Thyroid gland (tissue), 4 donors: ENCODE data around the gene NRIP2. TPM values are rescaled to one million over a fixed set of nuclear protein-coding genes. Genes with fewer than 3 reads are reported as not detected.

Source experiments
- DNase-seq, 2 donors: peaks; one replicate each; pipeline ENCODE4 v3.0.0-alpha.2; 2019
- H3K27ac ChIP-seq, 3 donors: fragments of 200-600 bp; sonication (generic); 1 replicate in 2 of 3; 2 replicates in 1 of 3; pipeline ENCODE4 v1.5.1; 2016 to 2019; ENCODE audit warnings: mild to moderate bottlenecking in 1 of 3, moderate library complexity in 1 of 3
- H3K27me3 ChIP-seq: fragments of 200-600 bp; sonication (generic); one replicate; pipeline ENCODE4 v1.5.1; 2019
- H3K36me3 ChIP-seq, 2 donors: fragments of 200-600 bp; sonication (generic); one replicate each; pipeline ENCODE4 v1.5.1; 2016 to 2019
- H3K4me1 ChIP-seq, 2 donors: fragments of 200-600 bp; sonication (generic); one replicate each; pipeline ENCODE4 v1.5.1; 2017 to 2019
- H3K4me3 ChIP-seq, 3 donors: fragments of 200-600 bp; sonication (generic); replicated peaks in 1 of 3; 1 replicate in 2 of 3; 2 replicates in 1 of 3; pipeline ENCODE4 v1.5.1; 2016; ENCODE audit warnings: mild to moderate bottlenecking in 1 of 3
- H3K9me3 ChIP-seq: fragments of 200-600 bp; sonication (generic); one replicate; pipeline ENCODE4 v1.5.1; 2017
- POLR2A ChIP-seq, 2 donors: fragments of 450-650 bp; IDR thresholded peaks; one replicate each; pipeline ENCODE4 v1.6.1; 2017; ENCODE audit warnings: antibody characterized with exemption in 2 of 2, mild to moderate bottlenecking in 2 of 2, moderate library complexity in 1 of 2
- WGBS, 2 donors: methylation state at CpG; one replicate each; pipeline ENCODE4 v1.1.5; 2017; 5-methylcytosine and 5-hydroxymethylcytosine counted together
- intact Hi-C: fragments of 100-400 bp; cut with DNase I; formaldehyde crosslinking; loops from one replicate; pipeline ENCODE4 v1.15.1; 2023
- total RNA-seq, 4 donors: library from RNA; depleted of rRNA; stranded (reverse); fragments of >200 nt; gene quantifications; one replicate each; pipeline ENCODE4 v1.2.3, GENCODE V29; 2016
- TF ChIP-seq, protein P1 (sequence below), 6 experiments: fragments of 200-600 bp in 3 of 6; fragments of 450-650 bp in 3 of 6; sonication (generic) in 3 of 6; IDR thresholded peaks; one replicate each; pipeline ENCODE4 v1.5.1; 2016 to 2019; ENCODE audit warnings: antibody characterized with exemption in 6 of 6, mild to moderate bottlenecking in 2 of 6, inconsistent platforms in 1 of 6, moderate library complexity in 1 of 6

Gene NRIP2
- total RNA-seq, 4 donors from 2014 or later = 0.88 to 2.1 (median 1.2) TPM

DNA sequence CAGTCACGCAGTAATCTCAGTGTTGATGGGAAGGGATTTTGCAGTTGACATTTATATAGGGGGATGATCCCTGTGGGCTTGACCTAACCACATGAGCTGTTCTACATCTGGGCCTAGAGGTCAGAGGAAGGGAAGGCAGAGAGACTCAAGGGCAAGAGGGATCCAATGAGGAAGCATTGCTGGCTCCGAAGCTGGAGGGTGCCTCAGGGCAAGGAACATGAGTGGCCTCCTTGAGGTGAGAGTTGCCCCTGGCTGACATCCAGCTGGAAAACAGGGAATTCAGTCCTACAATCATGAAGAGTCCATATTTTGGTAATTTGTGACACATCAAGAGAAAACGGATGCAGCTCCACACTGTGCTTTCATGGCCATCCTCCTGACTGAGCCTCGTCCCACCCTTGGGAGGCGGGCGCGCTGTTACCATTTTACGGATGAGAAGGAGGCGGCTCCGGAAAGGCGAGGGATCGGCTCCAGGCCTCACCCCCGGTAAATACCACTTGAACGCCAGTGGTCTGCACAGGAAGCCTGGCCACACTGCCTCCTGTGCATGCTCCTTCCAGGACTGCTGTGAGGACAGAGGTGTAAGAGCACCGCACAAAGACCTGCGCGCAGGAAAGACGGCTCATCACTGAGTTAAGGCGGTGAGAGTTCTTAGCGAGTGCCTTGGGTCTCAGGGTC lies 58.6 kb downstream of the NRIP2 start:
- H3K4me3 ChIP-seq = no peak overlapping the region
- no peak for TF ChIP-seq POLR2A (IDR thresholded peaks at IDR 0.05)
- TF ChIP-seq, protein P1, sequence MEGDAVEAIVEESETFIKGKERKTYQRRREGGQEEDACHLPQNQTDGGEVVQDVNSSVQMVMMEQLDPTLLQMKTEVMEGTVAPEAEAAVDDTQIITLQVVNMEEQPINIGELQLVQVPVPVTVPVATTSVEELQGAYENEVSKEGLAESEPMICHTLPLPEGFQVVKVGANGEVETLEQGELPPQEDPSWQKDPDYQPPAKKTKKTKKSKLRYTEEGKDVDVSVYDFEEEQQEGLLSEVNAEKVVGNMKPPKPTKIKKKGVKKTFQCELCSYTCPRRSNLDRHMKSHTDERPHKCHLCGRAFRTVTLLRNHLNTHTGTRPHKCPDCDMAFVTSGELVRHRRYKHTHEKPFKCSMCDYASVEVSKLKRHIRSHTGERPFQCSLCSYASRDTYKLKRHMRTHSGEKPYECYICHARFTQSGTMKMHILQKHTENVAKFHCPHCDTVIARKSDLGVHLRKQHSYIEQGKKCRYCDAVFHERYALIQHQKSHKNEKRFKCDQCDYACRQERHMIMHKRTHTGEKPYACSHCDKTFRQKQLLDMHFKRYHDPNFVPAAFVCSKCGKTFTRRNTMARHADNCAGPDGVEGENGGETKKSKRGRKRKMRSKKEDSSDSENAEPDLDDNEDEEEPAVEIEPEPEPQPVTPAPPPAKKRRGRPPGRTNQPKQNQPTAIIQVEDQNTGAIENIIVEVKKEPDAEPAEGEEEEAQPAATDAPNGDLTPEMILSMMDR (IDR thresholded peaks at IDR 0.05) = no peak
- H3K36me3 ChIP-seq = no peaks in the 10 kb centered on the region
- no peak overlapping the region for H3K27ac ChIP-seq
- no peaks in the 10 kb centered on the region for H3K9me3 ChIP-seq
- DNase-seq = no peak
- peaks cover 0 to 7% of the 10 kb centered on the region in 2 donors for H3K4me1 ChIP-seq
- H3K27me3 ChIP-seq = no peaks in the 10 kb centered on the region
- WGBS, 2 donors = 89% methylated on average over 19 to 20 of the region's 20 CpGs
- intact Hi-C loops = no loop called here

DNA sequence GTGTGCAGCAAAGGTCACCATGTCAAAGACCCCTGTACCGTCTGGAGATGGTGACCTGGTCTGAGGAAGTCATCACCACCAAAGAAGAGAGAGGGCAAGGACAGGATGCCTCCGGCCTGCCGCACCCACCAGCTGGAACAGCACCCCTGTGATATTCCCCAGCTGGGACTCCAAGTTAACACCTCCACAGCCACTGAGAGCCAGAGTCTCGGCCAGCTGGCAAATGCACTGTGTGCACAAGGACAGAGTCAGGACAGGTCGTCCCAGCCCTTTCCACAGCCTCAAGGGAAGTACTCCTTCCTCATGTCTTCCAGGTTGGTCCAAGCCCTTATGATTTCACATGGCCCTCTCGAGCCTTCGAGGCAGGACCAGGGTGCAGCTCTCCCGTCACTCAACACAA lies 59.4 kb downstream of the NRIP2 start:
- Histone ChIP-seq H3K4me1 (peaks cover 0 to 7% of the 10 kb centered on the region in 2 donors), H3K9me3 (no peaks in the 10 kb centered on the region), H3K27ac (no peak overlapping the region), H3K27me3 (no peaks in the 10 kb centered on the region), H3K4me3 (no peak overlapping the region), H3K36me3 (no peaks in the 10 kb centered on the region)
- WGBS, 2 donors = 81 to 87% methylated on average over 6 to 8 of the region's 8 CpGs
- intact Hi-C loops = no loop called here
- no peak for DNase-seq
- TF ChIP-seq, protein P1 (IDR thresholded peaks at IDR 0.05) = no peak
- no peak for TF ChIP-seq POLR2A (IDR thresholded peaks at IDR 0.05)

Other genes starting within 250 kb of the NRIP2 start
- 10 to 100 TPM; 43.5 to 69.9 (median 47.0) TPM for gene FKBP4, start 40.1 kb downstream of the NRIP2 start, total RNA-seq
- gene ITFG2, start 22.4 kb downstream of the NRIP2 start, total RNA-seq = 10 to 100 TPM; 40.6 to 87.9 (median 64.7) TPM
- not detected for gene TEX52, start 22.0 kb upstream of the NRIP2 start, total RNA-seq
- under 1 TPM in 3 of 4 donors, not detected in 1; 0.54 to 0.67 (median 0.58) TPM for gene FOXM1, start 42.1 kb upstream of the NRIP2 start, total RNA-seq
- gene RHNO1, start 42.2 kb upstream of the NRIP2 start, total RNA-seq = 10 to 100 TPM; 14.3 to 22.2 (median 17.5) TPM
- 10 to 100 TPM; 20.1 to 32.3 (median 22.3) TPM for gene TULP3, start 55.9 kb upstream of the NRIP2 start, total RNA-seq
- 10 to 100 TPM; 28.5 to 50.9 (median 37.0) TPM for gene TEAD4, start 124.4 kb upstream of the NRIP2 start, total RNA-seq
- gene TSPAN9, start 242.3 kb upstream of the NRIP2 start, total RNA-seq = 10 to 100 TPM; 26.9 to 47.5 (median 33.2) TPM